ELR (cell line): ENCODE results near the gene ZCCHC10.
"Not testable (repeated sequence)": the region's sequence is repeated elsewhere in the genome, so short reads cannot be mapped to it uniquely, and the experiment has no call there.

ENCODE experiments used
- DNase-seq: peaks from one replicate; pipeline ENCODE4 v3.0.0-alpha.2; 2015; ENCODE audit warnings: low read depth

The ZCCHC10 gene

DNA sequence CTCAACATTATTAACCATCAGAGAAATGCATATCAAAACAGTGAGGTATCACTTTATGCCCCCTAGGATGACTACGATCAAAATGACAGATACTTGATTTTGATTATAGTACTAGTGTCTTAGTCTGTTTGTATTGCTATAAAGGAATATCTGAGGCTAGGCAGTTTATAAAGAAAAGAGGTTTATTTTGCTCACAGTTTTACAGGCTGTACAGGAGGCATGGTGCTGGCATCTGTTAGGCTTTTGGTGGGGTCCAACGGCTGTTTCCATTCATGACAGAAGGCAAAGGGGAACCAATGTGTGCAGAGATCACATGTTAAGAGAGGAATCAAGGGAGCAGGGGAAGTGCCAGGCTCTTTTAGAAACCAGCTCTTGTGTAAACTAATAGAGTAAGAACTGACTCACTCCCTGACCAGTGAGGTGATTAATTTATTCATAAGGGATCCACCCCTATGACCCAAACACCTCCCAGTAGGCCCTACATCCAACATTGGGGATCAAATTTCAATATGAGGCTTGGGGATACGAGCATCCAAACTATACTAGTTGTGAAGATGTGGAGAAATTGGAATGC, 46.9 kb downstream of the ZCCHC10 start:
- DNase-seq = peak; percentile 75

DNA sequence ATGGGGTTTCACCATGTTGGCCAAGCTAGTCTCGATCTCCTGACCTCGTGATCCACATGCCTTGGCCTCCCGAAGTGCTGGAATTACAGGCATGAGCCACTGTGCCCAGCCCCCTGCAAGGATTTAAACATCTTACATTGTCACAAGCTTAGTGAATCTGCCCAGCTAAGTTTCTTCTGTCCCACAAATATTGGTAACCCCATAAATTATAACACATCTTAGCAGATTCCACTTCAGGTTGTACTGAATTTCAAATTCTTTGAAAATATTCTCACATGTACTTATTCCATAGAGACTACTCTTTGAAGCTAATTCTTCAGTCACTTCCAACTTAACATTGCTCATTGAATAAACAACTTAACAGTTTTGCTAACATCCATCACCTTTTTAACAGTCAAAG, 49.5 kb downstream of the ZCCHC10 start:
- DNase-seq = no peak

DNA sequence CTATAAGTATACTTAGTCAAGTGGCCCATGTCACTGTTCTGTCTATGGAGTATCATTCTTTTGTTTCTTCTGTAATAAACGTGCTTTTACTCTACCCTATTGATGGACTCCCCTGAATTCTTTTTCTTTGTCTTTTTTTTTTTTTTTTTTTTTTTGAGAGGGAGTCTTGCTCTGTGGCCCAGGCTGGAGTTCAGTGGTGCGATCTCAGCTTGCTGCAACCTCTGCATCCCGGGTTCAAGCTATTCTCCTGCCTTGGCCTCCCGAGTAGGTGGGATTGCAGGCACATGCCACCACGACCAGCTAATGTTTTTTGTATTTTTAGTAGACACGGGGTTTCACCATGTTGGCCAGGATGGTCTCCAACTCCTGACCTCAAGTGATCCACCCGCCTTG, 53.9 kb downstream of the ZCCHC10 start:
- DNase-seq = not testable (repeated sequence)

DNA sequence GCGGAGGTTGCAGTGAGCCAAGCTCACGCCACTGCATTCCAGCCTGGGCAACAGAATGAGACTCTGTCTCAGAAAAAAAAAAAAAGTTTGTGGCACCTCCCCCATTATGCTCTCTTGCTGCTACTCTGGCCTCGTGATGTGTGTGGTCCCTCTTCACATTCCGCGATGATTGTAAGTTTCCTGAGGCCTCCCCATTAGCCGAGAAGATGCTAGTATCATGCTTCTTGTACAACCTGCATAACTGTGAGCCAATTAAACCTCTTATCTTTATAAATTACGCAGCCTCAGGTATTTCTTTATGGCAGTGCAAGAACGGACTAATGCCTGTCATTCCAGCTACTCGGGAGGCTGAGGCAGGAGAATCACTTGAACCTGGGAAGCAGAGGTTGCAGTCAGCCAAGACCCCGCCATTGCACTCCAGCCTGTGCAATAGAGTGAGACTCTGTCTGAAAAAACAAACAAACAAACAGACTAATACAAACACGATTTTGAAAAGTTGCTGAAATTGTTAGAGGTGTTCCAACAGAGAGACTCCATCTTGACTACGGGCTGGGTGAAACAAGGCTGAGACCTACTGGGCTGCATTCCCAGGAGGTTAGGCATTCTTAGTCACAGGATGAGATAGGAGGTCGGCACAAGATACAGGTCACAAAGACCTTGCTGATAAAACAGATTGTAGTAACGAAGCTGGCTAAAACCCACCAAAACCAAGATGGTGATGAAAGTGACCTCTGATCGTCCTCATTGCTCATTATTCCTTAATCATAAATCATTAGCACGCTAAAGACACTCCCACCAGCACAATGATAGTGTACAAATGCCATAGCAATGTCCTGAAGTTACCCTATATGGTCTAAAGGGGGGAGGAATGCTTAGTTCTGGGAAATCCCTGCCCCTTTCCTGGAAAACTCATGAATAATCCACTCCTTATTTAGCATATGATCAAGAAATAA, 54.6 kb downstream of the ZCCHC10 start:
- peak; percentile 47 for DNase-seq

DNA sequence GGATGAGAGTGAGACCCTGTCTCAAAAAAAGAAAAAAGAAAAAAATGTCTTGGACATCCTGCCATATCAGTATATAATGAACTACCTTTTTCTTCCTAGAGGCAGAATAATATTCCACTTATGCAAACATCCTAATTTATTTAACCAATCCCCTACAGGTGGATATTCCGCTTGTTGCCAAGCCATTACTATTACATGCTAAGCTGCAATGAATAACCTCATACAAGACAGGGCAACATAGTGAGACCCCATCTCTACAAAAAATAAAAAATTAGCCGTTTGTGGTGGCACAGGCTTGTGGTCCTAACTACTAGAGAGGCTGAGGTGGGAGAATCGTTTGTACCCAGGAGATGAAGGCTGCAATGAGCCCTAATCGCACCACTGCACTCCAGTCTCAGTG, 61.2 kb downstream of the ZCCHC10 start:
- no peak for DNase-seq

DNA sequence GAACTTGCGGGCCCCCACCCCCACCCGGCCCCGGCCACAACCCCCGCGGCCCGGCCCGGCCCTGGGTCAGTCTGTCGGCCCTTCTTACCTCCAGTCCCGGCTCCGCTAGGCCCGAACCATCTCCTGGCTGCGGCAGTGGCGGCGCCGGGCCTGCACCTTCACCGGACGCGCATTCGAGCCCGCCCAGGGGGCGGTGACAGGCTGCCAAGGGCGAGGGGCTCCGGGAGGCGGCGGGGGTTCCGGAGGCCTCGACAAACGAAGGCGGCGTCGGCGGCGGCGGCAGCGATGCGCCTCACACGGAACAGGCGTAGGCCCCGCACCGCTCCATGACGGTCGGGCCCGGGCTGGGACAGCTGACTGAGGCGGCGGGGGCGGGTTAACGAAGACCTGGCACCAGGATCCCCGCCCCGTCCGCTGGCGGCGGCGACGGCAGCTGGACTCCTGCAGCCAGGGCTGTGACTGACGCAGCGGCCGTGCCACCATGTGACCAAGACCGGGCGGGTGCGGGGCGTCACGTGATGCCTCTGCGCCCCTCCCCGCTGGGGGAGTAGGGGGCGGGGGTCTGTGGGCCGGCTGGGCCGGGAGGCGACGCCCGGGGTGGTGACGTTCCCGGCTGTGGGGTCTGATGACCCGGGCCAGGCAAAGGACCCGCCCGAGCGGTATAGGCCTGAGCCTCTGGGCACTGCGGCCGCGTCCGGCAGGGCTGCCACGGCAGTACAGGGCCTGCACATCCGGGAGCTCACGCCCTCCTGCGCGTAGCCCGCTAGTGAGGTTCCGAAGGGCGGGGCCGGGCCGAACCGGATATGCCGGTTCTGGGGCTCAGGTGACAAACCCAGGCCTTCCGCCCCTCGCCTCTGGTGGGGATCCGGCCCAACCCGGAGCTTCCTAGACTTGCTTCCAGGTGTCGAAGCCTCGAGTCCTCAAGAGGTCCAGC, 62.9 kb downstream of the ZCCHC10 start, which contains the start of gene AFF4:
Gene AFF4 (minus strand): TSS at position 464 of the 934 bp plus-strand sequence. CDS start 26,445 bp downstream, outside the sequence.
- DNase-seq = peak; percentile 97

DNA sequence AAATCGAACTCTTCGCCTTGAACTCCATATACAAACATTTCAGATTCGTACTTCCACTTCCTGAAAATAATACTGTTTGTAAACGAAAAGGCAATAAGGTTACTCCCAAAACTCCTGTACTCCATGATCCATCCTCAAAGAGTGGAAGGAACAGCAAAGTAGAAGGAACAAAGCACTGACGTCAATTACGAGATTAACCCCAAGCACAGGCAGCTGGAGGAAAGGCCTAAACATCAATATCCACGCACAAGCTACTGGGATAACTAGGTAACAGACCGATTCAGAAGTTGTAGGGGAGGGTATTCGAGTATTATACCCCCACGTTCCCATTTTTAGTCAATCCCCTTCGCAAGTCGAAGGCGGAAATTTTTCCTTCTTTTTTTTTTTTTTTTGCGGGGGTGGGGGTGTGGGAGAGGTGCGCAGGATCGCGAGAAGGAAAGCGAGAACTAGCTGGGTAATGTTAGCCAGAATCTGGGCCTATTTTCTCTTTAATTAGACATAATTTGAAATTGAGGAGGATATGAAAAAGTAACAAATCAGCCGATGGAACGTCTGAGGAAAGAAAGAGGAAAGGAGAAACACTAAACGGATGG, 63.8 kb downstream of the ZCCHC10 start:
- peak; percentile 78 for DNase-seq

DNA sequence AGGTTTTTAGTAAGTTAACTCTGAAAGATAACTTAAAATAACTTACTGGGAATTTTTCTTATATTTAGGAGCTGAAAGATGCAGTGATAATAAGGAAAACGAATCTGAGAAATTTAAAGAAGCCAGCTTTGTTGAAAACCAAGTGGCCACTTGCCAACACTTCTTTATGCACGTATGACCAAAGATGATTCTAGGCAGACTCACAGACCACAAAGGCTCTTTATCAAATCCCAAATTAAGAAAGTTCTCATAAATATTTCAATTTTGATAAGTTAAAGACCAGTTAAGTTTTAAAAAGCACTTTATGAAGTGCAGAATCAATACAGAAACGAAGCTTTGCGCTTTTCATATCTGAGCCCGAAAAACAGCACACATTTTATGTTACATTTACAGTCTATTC, 64.5 kb downstream of the ZCCHC10 start:
- peak; percentile 73 for DNase-seq

DNA sequence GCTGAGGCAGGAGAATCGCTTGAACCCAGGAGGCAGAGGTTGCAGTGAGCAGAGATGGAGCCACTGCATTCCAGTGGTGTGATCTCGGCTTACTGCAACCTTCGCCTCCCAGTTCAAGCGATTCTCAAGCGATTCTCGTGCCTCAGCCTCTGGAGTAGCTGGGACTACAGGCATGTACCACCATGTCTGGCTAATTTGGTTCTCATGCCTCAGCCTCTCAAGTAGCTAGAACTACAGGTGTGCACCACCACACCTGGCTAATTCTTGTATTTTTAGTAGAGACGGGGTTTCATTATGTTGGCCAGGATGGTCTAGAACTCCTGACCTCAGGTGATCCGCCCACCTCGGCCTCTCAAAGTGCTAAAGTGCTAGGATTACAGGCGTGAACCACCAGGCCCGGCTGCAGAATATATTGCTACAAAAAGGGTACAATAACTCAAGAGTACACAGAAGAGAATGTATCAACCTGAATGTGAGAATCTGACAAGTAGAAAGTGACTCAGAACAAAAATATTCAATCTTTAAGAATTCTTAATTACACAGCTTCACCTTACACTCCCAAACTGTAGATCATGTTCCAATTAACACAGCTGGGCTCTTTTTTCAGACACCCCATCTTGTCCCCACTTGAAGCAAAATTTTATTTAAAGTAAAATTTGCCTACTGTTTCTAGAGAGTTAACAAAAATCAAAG, 65.1 kb downstream of the ZCCHC10 start:
- peak; percentile 45 for DNase-seq

DNA sequence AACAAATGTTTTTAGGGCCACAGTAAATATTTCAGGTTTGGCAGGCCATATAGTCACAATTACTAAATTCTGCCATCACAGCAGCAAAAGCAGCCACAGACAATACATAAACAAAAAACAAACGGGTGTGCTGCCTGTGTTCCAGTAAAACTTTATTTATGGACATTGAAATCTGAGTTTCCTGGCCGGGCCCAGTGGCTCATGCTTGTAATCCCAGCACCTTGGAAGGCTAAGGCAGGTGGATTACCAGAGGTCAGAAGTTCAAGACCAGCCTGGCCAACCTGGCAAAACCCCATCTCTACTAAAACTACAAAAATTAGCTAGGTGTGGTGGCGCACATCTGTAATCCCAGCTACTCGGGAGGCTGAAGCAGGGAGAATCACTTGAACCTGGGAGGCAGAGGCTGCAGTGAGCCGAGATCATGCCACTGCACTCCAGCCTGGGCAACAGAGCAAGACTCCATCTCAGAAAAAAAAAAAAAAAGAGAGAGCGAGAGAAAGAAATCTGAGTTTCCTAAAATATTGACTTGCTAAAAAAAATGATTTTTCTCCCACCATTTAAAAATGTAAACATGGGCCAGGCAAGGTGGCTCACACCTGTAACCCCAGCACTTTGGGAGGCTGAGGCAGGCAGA, 70.1 kb downstream of the ZCCHC10 start:
- DNase-seq = not testable (repeated sequence)

DNA sequence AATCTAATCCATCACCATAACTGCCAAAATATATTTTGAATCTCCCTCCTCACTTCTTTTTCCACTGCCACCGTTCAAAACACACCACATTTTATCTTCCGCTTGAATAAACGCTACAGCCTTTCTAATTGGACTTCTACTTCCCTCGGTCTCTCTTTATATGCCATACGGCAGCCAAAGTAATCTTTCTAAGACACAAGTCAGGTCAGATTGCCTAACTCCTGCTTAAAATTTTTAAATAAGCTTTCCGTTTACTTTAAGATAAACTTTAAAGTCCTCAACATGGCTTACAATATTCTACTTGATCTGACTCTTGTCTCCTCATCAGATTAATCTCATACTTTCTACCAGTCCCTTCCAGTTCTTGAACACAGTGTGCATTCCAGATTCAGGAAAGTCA, 72.6 kb downstream of the ZCCHC10 start:
- no peak for DNase-seq

DNA sequence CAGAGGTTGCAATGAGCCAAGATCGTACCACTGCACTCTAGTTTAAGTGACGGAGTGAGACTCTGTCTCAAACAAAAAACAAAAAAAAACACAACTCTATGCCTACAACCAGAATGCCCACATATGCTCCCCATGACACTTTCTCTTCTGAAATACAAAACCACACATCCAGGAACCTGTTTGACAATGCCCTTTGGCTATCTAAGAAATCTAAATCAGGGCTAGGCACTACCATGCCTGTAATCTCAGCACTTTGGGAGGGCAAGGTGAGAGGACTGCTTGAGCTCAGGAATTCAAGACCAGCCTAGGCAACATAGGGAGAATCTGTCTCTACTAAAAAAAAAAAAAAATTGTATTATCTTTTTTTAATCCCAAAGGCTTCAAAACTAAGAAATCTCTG, 73.5 kb downstream of the ZCCHC10 start:
- no peak for DNase-seq

DNA sequence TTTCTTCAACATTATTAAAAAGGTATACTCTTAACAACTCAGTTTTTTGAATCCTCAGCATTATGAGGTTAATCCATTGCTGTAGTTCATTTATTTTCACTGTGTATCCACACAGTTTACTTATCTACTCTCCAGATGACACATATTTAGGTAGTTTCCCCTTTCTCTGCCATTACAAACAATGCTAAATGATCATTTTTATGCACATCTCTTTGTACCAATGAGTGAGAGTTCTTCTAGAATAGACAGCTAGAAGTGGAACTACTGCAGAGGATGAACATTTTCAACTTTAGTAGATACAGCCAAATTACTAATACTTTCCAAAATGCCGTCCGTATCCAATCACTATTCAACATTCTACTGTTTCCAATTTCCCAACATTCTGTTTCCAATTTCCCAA, 74.5 kb downstream of the ZCCHC10 start:
- DNase-seq = no peak

DNA sequence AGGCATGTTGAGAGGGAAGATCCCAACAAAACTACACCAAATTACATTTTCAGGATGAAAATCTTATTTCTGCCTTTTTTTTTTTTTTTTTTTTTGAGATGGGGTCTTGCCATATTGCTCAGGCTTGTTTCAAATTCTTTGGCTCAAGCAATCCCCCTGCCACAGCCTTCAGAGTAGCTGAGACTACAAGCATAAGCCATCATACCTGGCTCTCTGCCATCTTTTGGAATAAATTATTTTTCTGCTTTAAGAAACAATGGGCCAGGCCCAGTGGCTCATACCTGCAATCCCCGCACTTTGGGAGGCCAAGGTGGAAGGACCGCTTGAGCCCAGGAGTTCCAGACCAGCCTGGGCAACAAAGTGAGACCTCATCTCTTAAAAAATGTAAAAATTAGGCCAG, 77.2 kb downstream of the ZCCHC10 start:
- no peak for DNase-seq

DNA sequence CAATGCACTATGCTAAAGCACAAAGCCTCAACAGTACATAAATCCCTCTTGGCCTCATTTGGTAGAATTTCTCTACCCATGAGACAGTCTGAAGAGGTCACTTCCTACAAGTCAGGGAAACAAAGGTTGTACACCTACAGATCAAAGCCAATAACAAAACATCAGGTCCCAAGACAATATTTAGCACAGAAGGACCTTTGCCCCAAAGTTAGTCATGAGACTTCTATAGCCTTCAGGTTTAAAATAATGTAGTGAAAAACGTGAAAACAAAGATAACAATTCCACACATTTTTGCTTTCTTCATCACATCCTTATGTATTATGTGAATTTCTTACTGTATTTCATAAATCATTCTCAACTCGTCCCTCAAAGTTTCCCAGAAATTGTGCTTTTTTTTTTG, 78.7 kb downstream of the ZCCHC10 start:
- DNase-seq = peak; percentile 70
